ENCODE data around the gene UNCX.
"Not testable (repeated sequence)": the region's sequence is repeated elsewhere in the genome, so short reads cannot be mapped to it uniquely, and the experiment has no call there.

Gene UNCX

DNA sequence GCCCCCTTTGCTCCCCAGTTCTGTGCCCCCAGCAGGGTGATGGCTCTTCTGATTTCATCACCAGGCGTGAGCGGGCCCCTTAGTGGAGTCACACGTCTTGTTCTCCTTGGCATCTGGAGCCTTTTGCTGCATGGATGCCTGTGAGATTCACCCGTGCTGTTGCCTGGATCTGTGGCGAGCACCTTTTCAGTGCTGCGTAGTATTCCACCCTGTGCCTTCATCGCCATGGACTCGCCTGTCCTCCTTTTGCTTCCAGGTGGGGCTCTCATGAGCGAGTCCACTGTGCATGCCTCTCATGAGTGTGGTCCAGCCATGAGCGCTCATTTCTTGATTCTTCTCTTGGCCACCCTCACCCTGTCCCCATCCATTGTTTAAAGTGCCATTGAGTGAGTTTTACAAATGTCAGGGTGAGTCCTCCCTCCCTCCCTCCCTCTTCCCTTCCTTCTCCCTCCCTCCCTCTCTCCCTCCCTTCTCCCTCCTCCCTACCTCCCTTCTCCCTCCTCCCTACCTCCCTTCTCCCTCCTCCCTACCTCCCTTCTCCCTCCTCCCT is 44.0 kb downstream of the UNCX start:
- no peak for DNase-seq

- no peak for DNase-seq
Measured at GRCh38 chr7:1278543-1278942, 45.9 kb downstream of the UNCX start.

DNA sequence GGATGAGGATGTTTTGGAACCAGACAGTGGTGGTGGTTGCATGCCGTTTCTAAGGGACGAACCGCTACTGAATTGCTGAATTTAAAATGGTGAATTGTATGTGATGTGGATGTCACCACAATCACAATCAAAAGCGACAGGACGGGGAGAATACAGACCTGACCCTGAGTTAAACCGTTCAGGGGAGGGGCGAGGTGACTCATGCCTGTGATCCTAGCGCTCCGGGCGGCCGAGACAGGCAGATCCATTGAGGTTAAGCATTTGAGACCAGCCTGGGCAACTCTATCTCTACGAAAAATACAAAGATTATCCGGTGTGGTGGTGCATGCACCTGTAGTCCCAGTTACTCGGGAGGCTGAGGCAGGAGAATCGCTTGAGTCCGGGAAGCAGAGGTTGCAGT is 46.4 kb downstream of the UNCX start:
- DNase-seq = no peak

GRCh38 chr7:1279895-1280294 is 47.2 kb downstream of the UNCX start:
- not testable (repeated sequence) for DNase-seq

DNA sequence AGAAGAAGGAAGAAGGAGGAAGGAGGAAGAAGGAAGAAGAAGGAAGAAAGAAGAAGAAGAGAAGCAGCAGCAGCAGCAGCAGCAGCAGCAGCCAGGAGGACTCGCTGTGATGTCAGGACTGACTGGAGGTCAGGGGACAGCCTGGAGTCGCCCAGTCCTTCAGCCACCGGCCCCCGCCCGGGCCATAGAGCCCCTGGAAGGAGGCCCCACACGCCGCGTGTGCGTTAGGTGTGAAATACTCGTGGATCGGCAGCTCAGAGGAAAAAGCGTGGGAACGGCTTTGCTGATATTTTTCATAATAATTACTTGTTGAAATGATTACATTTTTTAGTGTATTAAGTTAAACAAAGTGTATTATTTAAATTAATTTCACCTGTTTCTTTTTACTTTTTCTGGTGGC is 48.4 kb downstream of the UNCX start:
- DNase-seq = no peak

DNA sequence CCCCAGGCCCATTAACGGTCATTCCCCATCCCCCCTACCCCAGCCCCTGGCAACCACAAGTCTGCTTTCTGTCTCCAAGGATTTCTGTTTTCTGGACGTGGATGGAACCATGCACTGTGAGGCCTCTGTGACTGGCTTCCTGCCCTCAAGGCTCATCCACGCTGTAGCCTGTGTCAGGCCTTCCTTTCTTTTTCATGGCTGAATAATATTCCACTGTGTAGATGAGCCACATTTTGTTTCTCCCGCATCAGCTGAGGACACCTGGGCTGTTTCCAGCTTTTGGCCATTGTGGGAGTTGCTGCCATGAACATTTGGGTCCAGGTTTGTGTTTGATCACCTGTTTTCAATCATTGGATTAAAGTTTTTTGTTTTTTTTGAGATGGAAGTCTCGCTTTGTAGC is 50.0 kb downstream of the UNCX start:
- no peak for DNase-seq

- DNase-seq = no peak
Measured at GRCh38 chr7:1283337-1283736, 50.7 kb downstream of the UNCX start.

DNA sequence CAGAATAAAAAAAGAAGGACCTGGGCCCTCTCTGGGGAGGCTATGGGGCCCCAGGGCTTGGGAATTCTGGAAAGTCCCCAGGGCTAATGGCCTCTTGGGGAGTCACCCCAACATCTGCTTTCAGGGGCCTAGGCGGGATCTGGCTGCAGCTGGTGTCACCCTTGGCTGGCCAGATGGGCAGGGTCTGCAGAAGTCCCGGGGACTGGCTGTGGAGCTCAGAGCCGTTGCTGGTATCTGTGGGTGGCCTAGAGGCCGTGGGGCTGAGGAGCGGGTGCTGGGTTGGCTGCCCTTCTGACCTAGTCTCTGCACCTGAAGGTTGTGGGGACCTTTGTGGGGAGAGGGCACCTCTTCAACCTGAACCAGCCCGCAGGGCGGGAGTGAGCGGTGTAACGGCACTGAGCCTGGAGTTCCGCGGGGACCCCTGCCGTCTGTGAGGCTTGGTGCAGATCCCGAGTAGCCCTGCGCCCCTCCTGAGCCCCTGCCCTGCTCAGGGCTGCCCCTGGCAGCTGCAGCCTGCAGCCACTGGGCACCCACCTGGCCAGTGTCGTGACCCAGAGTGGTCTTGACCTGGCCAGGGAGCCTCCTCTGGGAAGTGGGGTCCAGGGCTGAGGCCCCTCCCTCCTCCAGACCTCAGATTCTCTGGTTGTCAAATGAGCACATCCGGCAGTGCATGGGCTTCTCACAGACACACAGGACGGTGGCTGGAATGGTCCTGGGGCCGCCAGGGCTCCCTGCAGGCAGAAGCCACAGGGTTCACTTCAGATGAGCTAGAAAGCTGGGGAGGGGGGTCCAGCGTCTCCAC is 51.5 kb downstream of the UNCX start:
- DNase-seq = no peak

DNA sequence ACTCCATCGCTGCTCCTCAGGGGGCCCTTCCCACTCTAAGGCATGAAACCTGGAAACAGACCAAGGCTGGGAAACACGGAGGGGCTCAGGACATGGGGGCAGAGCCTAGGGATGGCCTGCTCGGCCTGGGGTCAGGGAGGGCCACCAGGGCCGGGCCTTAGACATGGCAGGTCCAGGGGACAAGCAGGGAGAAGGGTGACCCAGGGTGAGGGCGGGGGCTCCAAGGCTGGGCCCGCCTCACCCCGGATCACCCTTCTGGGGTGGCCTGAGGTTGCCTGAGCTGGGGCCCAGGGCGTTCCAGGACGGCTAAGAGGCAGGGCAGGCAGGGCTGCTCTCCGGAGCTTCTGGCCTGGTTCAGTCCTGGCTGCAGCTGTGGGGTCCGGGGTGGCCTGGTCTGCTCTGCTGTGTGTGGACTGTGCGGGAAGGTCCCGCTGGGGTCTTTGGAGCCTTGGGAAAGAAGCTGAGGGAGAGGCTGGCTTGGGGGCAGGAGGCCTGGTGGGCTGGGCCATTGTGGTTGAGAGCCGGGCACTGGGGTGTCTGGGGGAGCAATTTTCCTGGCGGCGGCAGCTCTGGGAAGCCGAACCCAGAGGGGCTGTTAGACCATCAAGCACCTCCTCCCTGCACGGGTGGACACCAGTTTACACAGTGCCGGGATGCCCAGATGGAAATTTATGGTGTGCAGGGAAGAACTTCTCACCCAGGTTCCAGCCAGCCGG is 52.2 kb downstream of the UNCX start:
- DNase-seq = no peak

- no peak for DNase-seq
Measured at GRCh38 chr7:1285556-1286301, 53.1 kb downstream of the UNCX start.

Data from right kidney (tissue), 1 donor.